GDM1 (cell line): ENCODE results near the gene HAP1.
A peak's percentile ranks its signal among the peaks of the same experiment; 100 is the strongest.
"Not testable (repeated sequence)": the region's sequence is repeated elsewhere in the genome, so short reads cannot be mapped to it uniquely, and the experiment has no call there.

Experiments used
- DNase-seq: peaks from one replicate; lab custom pipeline; 2025; lab: John Stamatoyannopoulos, UW

The HAP1 gene, protein sequence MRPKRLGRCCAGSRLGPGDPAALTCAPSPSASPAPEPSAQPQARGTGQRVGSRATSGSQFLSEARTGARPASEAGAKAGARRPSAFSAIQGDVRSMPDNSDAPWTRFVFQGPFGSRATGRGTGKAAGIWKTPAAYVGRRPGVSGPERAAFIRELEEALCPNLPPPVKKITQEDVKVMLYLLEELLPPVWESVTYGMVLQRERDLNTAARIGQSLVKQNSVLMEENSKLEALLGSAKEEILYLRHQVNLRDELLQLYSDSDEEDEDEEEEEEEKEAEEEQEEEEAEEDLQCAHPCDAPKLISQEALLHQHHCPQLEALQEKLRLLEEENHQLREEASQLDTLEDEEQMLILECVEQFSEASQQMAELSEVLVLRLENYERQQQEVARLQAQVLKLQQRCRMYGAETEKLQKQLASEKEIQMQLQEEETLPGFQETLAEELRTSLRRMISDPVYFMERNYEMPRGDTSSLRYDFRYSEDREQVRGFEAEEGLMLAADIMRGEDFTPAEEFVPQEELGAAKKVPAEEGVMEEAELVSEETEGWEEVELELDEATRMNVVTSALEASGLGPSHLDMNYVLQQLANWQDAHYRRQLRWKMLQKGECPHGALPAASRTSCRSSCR

DNA sequence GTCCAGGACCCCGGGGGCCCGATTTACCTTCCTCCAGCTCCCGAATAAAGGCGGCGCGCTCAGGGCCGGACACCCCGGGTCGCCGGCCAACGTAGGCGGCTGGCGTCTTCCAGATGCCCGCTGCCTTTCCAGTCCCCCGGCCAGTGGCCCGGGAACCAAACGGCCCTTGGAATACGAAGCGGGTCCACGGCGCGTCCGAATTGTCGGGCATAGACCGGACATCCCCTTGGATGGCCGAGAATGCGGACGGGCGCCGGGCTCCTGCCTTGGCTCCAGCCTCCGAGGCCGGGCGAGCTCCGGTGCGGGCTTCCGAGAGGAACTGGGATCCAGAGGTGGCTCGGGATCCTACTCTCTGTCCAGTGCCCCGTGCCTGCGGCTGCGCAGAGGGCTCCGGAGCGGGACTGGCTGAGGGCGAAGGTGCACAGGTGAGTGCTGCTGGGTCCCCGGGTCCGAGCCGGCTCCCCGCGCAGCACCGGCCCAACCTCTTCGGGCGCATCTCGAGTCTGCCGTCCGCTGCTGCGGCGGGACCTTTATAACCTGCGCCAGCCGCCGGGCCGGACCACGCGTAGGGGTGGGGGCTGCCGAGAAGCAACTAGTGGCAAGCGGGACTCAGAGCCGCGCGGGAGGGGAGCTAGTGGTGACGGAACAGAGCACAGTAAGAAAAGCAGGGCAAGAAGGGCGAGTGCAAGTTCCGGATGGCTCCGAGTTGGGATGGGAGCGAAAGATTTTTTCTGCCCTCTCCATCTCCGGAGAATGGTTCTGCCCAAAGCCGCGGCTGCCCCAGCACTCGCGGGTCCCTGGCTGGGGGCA lies at the start of gene HAP1:
HAP1 (minus strand) TSS at position 505 of the 810 bp plus-strand sequence; CDS start at position 496, 9 bp downstream.
- DNase-seq = no peak

DNA sequence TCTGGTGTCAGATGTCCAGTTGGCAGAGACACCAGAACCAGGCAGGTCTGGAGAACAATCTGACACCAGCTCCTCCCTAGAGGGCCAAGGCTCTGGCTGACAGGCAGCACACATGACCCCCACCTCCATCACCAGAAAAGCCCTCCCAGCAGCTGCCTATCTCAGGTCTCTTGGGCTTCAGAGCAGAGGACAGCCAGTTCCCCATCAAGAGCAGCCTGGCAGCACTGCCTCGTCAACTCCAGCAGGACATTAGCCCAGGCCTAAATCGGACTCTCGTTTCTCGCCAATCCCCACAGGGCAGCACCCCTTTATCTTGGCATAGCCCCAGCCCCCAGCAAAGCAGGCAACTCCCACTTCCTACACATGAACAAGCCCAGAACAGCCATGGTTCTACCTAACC lies 47.7 kb upstream of the HAP1 start:
- no peak for DNase-seq

DNA sequence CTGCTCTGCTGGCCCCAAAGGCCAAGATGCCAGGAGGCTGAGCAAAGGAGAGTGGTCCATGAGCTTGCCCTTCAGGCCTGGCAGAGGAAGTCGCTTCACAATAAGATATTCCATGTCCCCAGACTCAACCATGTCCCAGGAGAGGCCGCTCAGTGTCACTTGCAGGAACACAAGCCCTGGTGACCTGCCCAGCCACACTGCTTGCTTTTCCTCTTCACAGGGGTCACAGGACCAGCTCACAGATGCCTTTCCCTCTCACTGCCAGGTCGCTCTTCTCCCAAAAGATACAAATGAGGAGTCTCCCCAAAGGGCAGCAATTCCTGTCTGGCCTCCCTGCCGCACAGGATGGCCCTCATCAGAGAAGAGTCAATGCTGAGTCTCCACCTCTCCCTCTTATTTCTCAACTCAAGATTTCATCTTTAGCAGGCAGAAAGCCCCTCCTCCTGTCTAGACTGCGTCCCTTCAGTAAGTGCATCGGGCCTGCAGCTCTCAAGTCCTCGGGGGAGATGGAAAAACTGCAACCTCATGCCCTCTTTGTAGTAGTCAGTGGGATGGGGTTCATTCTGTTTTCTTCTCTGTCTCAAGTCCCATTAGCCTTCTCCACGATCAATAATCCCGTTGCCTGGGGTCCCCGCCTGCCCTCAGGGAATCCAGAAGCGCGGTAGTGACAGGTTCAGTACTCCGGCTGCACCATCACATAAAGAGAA lies 47.1 kb upstream of the HAP1 start:
- DNase-seq = no peak

DNA sequence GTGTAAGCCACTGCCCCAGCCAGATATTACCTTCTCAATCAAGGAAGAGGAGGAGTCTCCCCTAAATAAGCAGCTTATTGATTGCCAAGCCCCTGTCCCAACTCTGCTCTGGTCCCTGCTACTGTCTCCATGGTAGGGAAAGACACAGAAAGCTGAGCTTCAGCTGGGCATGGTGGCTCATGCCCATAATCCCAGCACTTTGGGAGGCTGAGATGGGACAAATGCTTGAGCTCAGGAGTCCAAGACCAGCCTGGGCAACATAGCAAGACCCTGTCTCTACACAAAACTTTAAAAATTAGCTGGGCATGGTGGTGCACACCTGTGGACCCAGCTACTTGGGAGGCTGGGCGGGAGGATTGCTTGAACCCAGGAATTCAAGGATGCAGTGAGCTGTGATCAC lies 45.5 kb upstream of the HAP1 start:
- no peak for DNase-seq

- DNase-seq = peak; percentile 44
These were observed 43.2 kb upstream of the HAP1 start for GRCh38 chr17:41777574-41778188.

DNA sequence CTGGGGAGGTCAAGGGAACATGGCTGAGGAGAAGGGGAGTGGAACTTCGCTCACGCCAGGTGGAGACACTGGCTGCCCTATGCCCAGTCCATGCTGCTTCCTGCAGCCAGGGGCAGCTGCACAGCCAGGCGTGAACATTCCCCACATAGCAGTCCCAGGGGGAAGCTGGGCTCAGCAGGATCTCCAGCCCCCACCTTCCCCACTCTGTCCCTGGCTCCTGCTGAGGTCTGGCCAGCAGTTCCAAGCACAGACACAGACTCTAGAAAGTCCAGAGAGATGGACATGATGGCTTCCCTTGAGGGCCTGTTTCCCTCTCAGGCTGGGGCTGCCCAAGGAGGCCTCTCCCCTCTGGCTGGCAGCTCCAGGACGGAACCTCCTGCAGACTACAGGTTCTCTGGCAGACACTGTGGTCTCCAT lies 42.7 kb upstream of the HAP1 start:
- DNase-seq = no peak

- DNase-seq = not testable (repeated sequence)
These were observed 41.9 kb upstream of the HAP1 start for GRCh38 chr17:41776262-41776900.

DNA sequence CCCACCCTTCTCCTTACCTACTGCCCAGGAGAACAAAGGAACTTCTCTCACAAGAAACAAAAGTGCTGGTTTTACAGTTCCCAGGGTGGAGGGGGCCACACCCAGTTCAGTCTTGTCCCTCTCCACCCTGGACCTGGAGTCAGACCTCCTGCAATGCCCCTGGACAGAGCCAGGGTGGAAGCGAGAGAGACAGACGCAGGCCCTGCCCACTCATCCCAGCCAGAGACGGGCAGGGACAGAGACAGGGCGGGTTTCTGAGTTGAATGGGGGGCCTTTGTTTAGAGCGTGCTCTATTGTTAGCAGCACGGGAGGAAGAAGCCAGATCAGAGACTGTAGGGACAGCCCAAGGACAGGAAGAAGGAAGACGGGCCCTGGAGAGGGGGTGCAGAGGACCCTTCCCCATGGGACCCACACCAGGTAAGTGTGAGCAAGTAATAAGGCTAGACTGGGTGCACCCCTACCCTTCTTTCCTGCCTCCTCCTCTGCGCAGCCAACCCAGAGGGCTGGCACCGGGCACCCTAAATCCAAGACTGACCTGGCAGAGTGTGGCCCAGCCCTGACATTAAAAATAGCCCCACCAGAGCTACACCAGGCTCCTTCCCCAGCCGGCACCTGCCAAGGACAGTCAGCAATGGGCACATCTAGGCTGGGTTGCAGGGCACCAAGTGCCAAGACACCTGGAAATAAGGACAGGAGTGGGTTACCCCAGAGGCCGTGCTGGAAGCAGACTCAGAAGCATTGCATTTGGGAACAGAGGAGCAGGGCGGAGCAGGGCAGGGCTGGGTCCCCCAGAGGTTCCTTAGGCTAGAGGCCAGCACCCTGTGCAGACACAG lies 41.2 kb upstream of the HAP1 start:
- DNase-seq = no peak

DNA sequence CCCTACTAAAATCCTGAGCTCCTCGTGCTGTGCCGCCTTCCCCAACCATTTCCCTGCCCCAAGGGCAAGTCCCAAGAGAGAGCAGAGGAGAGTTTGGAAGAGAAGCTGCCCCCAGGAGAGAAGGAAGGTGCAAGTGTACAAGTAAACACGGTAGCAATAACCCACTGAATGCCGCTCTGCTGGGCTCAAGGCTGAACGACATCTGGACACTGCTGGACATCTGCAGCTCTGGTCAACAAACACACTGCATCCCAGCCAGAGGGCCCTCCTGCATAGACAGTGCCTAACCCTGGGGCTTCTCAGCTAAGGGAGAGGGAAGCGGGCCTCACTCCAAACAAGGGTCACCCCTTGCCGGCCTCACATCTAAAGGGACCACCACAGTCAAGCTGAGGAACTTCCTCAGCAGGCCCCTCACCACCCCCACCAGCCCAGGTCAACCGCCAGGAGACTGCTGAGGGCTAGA lies 39.3 kb upstream of the HAP1 start:
- DNase-seq = no peak

DNA sequence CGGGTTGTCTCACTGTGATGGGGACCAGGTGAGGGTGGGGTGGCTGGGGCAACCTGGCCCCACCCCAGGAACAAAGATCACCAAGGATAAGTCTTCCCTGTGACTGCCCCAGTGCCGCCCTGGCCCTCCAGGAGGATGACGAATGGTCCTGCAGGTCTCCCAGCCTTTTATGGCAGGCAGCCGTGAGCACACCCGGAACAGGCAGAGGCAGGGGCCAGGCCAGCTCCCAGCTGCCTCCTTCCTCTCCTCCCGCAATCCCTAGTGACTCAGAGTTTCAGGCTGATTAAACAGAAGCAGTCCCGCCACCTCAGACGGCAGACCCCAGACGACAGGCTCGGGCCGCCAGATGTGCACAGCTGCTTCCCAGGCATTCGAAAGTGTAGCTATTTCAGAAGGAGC lies 38.7 kb upstream of the HAP1 start:
- no peak for DNase-seq

GRCh38 chr17:41772586-41773189 lies 38.2 kb upstream of the HAP1 start:
- DNase-seq = no peak

- no peak for DNase-seq
These were observed 37.8 kb upstream of the HAP1 start for GRCh38 chr17:41772218-41772585.

GRCh38 chr17:41771389-41772206 lies 37.2 kb upstream of the HAP1 start:
- DNase-seq = no peak

DNA sequence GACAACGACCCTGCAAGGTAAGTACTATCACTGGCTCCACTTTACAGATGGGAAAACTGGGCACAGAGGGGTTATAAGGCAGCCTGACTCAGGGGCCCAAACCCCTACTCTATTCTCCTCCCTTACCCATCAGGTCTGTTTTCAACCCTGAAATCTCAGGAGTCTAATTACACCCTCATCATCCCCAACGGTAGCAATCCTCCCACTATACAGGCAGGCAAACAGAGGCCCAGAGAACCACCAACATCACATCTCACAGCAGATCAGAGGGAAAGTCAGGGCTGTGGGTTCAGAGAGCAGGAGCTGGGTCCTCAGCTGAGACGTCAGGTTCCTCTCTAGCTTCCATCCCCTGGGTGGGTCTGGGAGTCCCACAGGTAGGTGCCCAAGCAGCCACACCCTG lies 35.5 kb upstream of the HAP1 start:
- DNase-seq = no peak

DNA sequence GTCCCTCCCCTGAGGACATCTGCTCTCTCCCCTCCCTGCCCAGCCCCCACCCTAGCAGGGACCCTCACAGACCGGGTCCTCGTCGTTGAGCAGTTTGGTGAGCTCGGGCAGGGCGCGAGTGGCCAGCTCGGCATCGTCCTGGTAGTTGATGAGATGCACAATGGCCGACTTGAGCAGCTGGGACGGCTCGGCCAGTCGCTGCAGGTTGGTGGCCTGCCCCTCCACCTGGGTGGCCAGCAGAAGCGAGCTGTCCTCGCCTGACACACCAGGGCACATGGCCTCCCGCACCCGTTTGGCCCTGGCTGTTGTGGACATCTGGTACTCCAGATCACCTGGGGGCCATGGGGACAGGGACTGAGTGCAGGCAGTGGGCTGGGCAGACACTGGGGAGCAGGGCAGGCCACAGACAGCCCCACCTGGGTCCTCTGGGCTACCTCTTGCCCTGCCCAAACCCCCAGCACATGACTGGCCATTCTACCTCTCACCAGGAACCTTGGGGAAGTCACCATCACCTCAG lies 35.0 kb upstream of the HAP1 start:
- no peak for DNase-seq

DNA sequence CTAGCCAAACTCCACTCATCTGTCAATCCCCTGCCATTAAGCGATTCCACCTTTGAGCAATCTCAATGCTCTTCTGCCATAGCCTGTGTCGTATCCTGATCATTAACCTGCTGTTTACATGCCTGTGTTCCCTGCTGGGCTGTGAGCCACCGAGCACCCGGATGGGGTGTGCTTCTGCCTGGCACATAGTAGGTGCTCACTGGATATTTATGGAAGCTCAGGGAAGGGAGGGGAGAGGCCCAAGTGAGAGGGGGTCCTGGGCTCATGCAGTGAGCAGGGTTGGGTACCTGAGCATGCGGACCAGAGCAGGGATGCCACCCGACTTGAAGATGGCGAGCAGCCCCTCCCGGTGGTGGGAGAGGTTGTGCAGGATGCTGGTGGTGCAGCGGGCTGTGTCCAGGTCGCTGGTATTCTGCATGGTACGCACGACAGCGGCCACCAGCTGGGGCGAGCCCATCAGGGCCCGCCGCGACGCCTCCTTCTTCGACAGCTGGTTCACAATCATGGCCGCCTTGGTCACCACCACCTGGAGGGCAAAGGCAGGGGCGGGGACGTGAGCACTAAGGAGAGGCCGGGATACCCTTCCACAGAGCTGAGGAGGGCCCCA lies 34.3 kb upstream of the HAP1 start:
- DNase-seq = no peak

GRCh38 chr17:41767324-41768042 lies 33.0 kb upstream of the HAP1 start:
- DNase-seq = no peak

- no peak for DNase-seq
These were observed 31.7 kb upstream of the HAP1 start for GRCh38 chr17:41766135-41766534.
